HG02642 (cell line): Measurements from ENCODE around the gene TEAD4.
A peak's percentile ranks its signal among the peaks of the same experiment; 100 is the strongest.

ENCODE experiments used
- ATAC-seq: cut with Tn5 transposase; IDR thresholded peaks from one replicate; pipeline ENCODE4 v1.9.1; 2021; ENCODE audit warnings: mild to moderate bottlenecking; ENCODE audit not compliant: unreplicated experiment, poor library complexity

TEAD4 gene

GRCh38 chr12:3020850-3021435 lies 61.7 kb downstream of the TEAD4 start:
- ATAC-seq, result no peak

GRCh38 chr12:3022411-3022810 lies 63.2 kb downstream of the TEAD4 start:
- ATAC-seq, result no peak

DNA sequence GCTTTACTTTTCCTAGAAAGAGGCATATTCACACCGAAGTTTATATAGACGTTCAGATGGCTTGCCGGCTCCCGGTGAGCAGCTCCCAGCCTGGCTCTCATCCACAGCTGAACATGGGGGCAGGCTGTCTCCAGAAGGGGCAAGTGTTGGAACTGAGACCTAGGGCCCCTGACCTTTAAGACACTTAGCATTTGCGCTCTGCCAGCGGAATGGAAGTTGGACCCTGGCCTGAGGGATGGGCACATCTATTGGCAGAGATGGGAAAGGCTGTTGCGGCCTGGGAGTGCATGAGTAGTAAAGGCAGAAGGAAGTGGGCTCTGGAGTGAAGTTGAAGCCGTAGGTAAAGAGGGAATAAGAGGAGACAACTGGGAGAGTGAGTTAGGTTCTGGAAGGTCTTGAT lies 63.8 kb downstream of the TEAD4 start:
- ATAC-seq, result no peak

- ATAC-seq, result no peak
Measured at GRCh38 chr12:3028108-3028507, 68.9 kb downstream of the TEAD4 start.

DNA sequence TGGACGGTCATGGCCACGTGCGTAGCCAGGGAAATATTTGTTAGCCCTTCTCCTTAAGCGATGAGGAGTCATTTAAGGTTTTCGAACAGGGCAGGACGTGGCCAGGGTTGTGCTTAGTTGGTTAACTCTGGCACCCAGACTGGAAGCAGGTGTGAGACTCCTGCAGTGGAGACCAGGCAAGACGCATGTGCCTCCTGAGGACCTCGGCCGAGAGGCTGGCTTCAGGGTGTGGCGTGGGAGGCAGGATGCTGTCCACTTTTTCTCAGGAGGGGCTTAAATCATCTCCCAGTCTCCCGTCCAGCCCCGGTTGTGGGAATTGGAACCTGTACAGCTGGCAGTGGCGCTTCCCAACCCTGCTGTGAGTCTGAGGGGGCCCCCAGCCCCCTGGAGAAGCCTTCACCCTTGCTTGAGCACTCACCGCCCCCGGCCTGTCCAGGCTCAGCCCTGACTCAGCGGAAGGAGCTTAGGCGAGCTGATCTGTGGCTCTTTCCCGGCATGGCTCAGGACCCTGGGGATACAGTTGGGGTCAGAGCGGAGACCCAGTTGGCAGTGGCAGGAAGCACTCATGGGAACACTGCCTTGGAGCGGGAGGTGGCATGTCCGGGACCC lies 71.7 kb downstream of the TEAD4 start:
- ATAC-seq, result no peak

GRCh38 chr12:3032161-3032560 lies 73.0 kb downstream of the TEAD4 start:
- no peak for ATAC-seq

GRCh38 chr12:3032770-3033538 lies 73.8 kb downstream of the TEAD4 start:
- no peak for ATAC-seq

GRCh38 chr12:3033539-3033867 lies 74.3 kb downstream of the TEAD4 start:
- ATAC-seq, result no peak

- peak; percentile 73 for ATAC-seq
Measured at GRCh38 chr12:3034067-3034750, 75.0 kb downstream of the TEAD4 start.

DNA sequence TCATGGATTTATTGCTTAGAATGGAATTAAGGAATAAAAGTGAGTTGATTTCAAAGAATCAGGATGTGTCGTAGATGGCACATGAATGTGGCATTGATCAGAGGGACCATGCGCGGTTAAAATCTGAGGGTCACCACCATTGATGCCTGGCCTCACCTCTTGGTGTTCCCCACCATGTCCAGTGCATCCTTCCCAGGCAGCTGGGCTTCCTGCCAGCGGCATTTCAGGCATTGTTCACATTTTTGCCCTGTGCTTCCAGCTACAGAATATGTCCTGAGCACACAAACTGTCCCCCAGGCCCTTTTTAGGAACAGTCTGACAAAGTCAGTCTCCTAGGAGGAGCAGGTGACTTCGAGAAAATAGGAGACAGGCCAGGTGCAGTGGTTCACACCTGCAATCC lies 76.0 kb downstream of the TEAD4 start:
- ATAC-seq, result no peak

GRCh38 chr12:3035815-3036702 lies 76.9 kb downstream of the TEAD4 start:
- no peak for ATAC-seq

DNA sequence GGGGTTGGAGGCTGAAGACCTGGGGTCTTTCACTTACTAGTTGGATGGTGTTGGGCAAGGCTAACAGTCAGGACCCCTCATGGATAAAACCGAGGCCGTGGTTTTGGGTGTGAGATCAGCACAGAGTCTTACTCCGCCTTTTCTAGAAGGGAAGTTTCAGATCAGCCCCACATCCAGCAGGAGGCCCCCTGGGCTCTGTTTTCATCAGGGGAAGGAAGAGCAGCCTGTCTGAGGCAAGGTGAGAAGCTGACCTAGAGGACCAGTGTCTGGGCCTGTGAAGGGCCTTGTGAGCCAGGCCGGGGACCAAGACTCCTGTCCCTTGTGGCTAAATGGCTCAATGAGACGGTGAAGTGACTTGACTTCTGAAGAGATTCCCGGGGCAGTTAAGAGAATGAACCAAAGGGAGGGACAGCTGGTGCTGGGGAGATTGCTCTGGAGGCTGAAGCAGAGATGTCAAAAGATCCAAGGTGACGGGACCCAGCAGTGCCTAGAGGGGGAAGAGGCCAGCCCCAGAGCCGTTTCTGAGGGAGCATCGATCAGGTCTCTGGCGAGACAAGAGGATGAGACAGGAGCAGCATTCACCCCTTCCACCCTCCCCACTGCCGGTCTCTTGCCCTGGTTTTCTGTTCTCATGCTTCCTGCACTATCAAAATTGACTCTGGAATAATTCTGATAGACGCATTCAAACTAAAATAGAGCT lies 77.9 kb downstream of the TEAD4 start:
- no peak for ATAC-seq

GRCh38 chr12:3038166-3038565 lies 79.0 kb downstream of the TEAD4 start:
- no peak for ATAC-seq

DNA sequence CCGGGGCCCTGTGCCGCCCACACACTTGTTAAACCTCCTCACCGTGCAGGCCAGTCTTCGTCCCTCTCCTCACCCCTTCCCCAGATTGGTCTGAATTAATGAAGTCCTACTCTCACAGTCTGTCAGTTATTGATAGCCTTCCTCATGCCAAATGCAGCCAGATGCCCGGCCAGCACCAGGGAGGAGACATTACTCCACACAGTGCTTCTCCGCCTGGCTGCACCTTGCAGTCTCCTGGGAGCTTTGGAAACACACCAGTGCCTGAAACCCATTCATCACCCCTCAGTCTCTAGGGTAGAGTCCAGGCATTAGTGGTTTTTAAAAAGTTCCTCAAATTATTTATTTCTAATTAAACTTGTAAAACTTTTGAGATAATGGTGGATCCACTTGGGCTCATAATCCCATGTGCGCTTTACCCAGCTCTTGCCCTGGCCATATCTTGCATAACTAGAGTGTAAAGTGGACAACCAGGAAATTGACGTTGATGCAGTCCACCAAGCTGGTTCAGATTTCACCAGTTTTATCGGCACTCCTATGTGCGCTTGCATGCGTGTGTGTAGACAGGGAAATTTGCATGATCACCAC lies 79.8 kb downstream of the TEAD4 start:
- no peak for ATAC-seq

DNA sequence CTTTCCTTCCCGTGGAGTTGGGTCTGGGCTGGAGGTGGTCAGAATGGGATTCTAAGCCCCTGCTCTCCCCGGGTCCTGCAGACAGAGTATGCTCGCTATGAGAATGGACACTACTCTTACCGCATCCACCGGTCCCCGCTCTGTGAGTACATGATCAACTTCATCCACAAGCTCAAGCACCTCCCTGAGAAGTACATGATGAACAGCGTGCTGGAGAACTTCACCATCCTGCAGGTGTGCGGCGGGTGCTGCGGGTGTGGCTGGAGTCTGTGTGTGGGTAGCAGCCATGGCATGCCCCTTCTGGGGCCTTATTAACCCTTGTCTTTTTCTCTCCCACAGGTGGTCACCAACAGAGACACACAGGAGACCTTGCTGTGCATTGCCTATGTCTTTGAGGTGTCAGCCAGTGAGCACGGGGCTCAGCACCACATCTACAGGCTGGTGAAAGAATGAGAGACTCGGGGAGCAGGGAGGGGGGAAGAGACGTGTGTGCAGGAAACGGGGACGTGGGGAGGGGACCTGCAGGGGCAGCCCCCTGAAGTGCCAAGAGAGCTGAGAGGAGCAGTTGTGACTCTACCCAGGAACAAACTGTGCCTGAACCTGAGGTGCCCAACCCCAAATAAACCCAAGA lies 80.9 kb downstream of the TEAD4 start:
- ATAC-seq, result no peak

GRCh38 chr12:3040663-3041544 lies 81.7 kb downstream of the TEAD4 start:
- no peak for ATAC-seq

- ATAC-seq, result peak; percentile 71
Measured at GRCh38 chr12:3041558-3042164, 82.5 kb downstream of the TEAD4 start.

DNA sequence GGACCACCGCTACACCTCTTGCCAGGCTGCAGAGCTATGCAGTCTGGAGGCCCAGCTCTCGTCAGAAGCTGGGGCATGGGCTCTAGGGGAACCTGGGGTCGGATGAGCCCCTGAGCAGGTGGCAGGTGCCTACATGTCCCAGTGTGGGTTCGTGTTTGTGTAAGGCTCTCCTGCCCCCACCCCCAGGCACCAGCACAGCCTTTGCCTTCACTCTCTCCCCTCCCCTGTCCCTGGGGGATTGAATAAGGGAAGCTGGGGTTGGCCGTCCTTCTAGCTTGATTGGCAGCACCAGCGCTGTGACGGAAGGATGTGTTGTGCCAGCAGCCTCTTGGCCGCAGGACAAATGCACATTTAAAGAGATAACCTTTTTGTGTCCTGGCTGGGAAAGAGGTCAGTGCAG lies 83.2 kb downstream of the TEAD4 start:
- no peak for ATAC-seq
